Activated naive CD8-positive, alpha-beta T cell (primary cell): ENCODE data around the gene LRP10.

Experiments
- H3K27ac Mint-ChIP-seq: one replicate; pipeline ENCODE4 v1.8.0; 2021; ENCODE audit warnings: mixed read lengths
- H3K27me3 Mint-ChIP-seq: one replicate; pipeline ENCODE4 v1.8.0; 2021; ENCODE audit warnings: mixed read lengths
- H3K36me3 Mint-ChIP-seq: one replicate; pipeline ENCODE4 v1.8.0; 2021; ENCODE audit warnings: mixed read lengths
- H3K4me1 Mint-ChIP-seq: one replicate; pipeline ENCODE4 v1.8.0; 2021; ENCODE audit warnings: low read depth, mixed read lengths
- H3K4me3 Mint-ChIP-seq: one replicate; pipeline ENCODE4 v1.8.0; 2021; ENCODE audit warnings: mild to moderate bottlenecking, mixed read lengths
- H3K9me3 Mint-ChIP-seq: one replicate; pipeline ENCODE4 v1.8.0; 2021; ENCODE audit warnings: low read depth, mixed read lengths

Gene LRP10

DNA sequence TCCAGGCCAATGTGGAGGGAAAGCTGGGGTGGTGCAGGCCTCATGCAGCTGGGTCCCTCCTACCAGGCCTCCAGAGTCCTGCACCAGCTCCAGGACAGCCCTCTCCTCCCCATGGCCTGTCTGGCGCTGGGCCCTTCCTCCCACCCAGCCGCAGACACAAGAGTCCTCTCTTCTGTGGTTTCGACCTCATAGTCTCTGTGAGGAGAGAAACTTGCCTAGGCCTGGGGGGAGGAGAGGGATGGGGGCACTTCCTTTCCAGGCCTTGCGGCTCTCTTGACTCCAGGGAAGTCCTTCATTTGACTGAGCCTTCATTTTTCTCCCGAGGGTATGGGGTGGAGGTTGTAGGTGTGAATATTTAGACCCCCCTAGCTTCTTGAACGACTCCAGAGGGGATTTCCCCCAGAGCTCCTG is 32.9 kb upstream of the LRP10 start:
- Mint-ChIP-seq H3K9me3 (no peaks in the 10 kb centered on the region), H3K27ac (no peak overlapping the region), H3K4me3 (peak overlapping the region; percentile 20), H3K27me3 (peaks cover 2% of the 10 kb centered on the region), H3K4me1 (peaks cover 15% of the 10 kb centered on the region), H3K36me3 (no peaks in the 10 kb centered on the region)

DNA sequence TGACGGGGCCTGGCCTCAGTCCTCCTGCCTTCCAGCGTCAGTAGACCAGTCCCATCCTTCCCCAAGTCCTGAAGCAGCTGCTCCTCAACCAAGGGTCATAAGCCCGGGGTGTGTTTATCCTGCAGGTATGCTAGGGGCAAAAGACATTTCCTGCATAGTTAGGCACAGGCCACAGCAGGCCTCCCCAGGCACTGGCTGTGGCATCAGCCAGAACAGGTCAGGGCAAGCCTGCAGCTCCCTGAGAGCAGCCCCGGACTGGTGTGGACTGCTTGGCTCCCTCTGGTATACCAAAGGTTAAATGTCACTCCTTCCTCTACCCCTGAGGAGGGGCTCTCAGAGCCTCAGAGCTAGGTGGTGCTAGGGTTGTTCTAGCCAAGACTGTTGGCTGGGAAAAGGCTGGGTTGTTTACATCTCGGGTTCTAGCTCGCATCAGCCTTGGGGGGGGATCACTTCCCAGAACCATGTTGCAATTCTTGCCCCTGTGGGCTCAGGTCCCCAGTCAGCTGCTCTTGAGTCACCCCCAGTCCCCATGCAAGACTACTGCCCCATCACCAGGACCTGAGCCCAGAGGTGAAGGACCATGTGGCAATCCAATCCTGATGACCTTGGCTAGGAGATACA is 32.3 kb upstream of the LRP10 start:
- Mint-ChIP-seq H3K27ac (peak overlapping the region; percentile 46), H3K4me3 (peak overlapping the region; percentile 51), H3K36me3 (no peaks in the 10 kb centered on the region), H3K27me3 (peaks cover 2% of the 10 kb centered on the region), H3K4me1 (peaks cover 15% of the 10 kb centered on the region), H3K9me3 (no peaks in the 10 kb centered on the region)

DNA sequence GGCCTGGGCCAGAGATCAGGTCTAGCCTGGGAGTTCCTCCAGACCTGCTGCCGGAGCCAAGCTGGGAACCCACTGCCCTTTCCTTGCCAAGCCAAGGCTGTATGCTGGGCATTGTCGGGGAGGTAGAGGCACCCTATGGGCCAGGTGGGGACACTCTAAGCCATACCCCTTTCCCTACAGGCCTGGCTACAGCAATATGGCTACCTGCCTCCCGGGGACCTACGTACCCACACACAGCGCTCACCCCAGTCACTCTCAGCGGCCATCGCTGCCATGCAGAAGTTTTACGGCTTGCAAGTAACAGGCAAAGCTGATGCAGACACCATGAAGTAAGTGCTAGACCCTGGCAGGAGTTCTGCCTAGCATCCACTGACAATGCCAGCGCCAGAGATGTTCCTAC is 30.2 kb upstream of the LRP10 start:
- peaks cover 14% of the 10 kb centered on the region for H3K4me1 Mint-ChIP-seq
- H3K36me3 Mint-ChIP-seq: no peaks in the 10 kb centered on the region
- no peak overlapping the region for H3K27ac Mint-ChIP-seq
- no peak overlapping the region for H3K4me3 Mint-ChIP-seq
- H3K27me3 Mint-ChIP-seq: peaks cover 2% of the 10 kb centered on the region
- no peaks in the 10 kb centered on the region for H3K9me3 Mint-ChIP-seq

DNA sequence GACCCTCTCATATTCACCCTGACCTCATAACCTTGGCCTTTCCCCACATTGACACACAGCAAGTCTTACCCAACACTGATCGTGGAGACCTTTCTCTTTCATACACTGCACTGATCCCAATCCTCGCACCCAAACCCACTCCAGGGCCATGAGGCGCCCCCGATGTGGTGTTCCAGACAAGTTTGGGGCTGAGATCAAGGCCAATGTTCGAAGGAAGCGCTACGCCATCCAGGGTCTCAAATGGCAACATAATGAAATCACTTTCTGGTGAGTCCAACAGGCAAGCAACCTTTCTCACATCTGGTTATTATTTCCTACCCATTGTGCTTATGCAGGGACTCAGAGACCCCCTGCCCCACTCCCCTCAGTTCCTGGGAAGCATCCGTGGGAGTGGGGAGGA is 29.8 kb upstream of the LRP10 start:
- Mint-ChIP-seq H3K4me3 (no peak overlapping the region), H3K36me3 (no peaks in the 10 kb centered on the region), H3K9me3 (no peaks in the 10 kb centered on the region), H3K4me1 (peaks cover 13% of the 10 kb centered on the region), H3K27ac (no peak overlapping the region), H3K27me3 (peaks cover 2% of the 10 kb centered on the region)

DNA sequence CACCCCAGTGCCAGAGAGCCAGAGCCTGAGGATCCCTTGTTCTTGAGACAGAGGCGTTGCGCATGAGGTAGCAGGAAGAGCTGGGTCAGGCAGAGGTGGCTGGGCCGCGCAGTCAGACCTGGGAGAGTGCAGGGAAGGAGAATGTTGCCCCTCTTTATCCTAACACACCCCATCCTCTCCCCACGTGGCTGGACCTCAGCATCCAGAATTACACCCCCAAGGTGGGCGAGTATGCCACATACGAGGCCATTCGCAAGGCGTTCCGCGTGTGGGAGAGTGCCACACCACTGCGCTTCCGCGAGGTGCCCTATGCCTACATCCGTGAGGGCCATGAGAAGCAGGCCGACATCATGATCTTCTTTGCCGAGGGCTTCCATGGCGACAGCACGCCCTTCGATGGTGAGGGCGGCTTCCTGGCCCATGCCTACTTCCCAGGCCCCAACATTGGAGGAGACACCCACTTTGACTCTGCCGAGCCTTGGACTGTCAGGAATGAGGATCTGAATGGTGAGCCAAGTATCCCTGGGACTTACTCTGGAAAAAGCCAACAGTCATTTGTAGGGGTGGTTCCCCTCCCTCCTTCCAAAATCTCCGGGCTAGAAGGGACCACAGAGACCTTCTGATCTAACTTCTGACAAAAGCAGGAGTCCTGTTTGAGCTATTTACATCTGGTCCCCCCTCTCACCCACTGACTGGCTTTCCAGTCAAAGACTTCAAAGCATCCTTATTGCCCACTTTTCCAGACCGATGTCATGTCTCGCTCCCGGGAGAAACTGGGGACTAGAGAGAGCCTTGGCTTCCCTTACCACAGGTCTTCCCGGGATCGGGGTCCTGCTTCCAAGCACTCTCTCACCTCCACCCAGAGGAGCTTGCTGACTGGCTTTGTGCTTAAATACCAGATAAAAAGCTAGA is 29.1 kb upstream of the LRP10 start:
- Mint-ChIP-seq H3K27me3 (peaks cover 2% of the 10 kb centered on the region), H3K36me3 (no peaks in the 10 kb centered on the region), H3K9me3 (no peaks in the 10 kb centered on the region), H3K27ac (no peak overlapping the region), H3K4me1 (peaks cover 8% of the 10 kb centered on the region), H3K4me3 (no peak overlapping the region)

DNA sequence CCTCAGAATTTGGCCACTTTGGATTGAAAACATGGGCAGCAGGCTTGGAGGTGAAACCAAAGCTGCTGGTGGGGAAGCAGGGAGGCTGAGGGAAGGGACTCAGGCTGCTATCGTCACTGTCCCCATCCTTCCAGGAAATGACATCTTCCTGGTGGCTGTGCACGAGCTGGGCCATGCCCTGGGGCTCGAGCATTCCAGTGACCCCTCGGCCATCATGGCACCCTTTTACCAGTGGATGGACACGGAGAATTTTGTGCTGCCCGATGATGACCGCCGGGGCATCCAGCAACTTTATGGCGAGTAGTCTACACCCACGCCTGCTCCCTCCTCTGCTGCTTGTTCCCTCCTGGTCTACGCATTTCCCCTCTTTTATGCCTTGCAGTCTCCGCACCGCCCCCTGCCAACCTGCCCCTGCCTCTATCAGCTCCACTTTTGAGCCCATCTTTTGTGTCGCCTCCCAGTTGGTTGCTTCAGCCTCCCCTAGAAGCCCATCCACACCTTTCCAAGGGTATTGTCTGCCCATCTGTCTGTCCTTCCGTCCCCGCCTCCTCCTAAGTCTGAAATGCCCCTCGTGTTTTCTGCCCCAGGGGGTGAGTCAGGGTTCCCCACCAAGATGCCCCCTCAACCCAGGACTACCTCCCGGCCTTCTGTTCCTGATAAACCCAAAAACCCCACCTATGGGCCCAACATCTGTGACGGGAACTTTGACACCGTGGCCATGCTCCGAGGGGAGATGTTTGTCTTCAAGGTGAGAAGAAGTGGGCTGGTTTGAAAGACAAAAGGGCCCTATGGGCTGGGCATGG is 28.2 kb upstream of the LRP10 start:
- peaks cover 3% of the 10 kb centered on the region for H3K4me1 Mint-ChIP-seq
- H3K36me3 Mint-ChIP-seq: no peaks in the 10 kb centered on the region
- H3K27ac Mint-ChIP-seq: no peak overlapping the region
- H3K9me3 Mint-ChIP-seq: no peaks in the 10 kb centered on the region
- H3K4me3 Mint-ChIP-seq: no peak overlapping the region
- peaks cover 4% of the 10 kb centered on the region for H3K27me3 Mint-ChIP-seq

DNA sequence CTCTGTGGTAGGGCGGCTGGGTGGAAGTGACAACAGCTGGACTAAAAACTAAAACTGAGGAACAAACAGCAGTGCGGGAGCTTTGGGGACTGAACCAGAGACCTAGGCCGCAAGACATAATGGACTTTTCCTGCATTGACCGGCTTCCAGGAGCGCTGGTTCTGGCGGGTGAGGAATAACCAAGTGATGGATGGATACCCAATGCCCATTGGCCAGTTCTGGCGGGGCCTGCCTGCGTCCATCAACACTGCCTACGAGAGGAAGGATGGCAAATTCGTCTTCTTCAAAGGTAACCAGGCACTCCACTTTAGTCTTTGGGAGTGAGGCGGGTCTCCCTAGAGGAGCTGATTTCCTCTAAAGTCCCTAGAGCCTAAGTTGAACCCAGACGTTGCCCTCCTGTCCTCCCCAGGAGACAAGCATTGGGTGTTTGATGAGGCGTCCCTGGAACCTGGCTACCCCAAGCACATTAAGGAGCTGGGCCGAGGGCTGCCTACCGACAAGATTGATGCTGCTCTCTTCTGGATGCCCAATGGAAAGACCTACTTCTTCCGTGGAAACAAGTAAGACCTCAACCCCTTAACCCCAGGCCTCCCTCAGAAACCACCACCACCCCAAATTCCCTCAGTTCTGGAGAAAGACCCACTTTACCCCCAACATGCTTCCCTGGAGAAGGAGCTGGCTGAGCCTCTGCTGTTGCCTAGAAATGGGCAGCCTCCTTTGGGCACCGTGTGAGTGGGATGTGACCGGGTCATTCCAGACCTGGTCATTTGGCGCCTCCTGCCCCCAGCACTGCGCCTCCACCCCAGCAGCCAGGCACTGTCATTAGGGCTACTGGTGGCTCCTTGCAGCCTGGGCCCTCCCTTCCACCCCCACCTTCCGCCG is 27.1 kb upstream of the LRP10 start:
- peaks cover 3% of the 10 kb centered on the region for H3K27me3 Mint-ChIP-seq
- no peaks in the 10 kb centered on the region for H3K36me3 Mint-ChIP-seq
- H3K4me1 Mint-ChIP-seq: no peaks in the 10 kb centered on the region
- no peaks in the 10 kb centered on the region for H3K9me3 Mint-ChIP-seq
- H3K27ac Mint-ChIP-seq: no peak overlapping the region
- H3K4me3 Mint-ChIP-seq: no peak overlapping the region

DNA sequence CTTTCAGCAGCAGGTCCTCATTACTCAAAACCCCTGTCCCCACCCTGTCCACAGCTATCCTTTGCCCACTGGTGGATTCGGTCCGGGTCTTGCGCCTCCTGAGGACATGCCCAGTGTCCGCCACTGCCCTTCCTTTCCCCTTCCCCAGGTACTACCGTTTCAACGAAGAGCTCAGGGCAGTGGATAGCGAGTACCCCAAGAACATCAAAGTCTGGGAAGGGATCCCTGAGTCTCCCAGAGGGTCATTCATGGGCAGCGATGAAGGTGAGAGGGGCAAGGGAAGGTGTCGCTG is 26.5 kb upstream of the LRP10 start:
- H3K4me3 Mint-ChIP-seq: no peak overlapping the region
- no peaks in the 10 kb centered on the region for H3K36me3 Mint-ChIP-seq
- no peaks in the 10 kb centered on the region for H3K9me3 Mint-ChIP-seq
- H3K27me3 Mint-ChIP-seq: peaks cover 3% of the 10 kb centered on the region
- no peak overlapping the region for H3K27ac Mint-ChIP-seq
- H3K4me1 Mint-ChIP-seq: no peaks in the 10 kb centered on the region

DNA sequence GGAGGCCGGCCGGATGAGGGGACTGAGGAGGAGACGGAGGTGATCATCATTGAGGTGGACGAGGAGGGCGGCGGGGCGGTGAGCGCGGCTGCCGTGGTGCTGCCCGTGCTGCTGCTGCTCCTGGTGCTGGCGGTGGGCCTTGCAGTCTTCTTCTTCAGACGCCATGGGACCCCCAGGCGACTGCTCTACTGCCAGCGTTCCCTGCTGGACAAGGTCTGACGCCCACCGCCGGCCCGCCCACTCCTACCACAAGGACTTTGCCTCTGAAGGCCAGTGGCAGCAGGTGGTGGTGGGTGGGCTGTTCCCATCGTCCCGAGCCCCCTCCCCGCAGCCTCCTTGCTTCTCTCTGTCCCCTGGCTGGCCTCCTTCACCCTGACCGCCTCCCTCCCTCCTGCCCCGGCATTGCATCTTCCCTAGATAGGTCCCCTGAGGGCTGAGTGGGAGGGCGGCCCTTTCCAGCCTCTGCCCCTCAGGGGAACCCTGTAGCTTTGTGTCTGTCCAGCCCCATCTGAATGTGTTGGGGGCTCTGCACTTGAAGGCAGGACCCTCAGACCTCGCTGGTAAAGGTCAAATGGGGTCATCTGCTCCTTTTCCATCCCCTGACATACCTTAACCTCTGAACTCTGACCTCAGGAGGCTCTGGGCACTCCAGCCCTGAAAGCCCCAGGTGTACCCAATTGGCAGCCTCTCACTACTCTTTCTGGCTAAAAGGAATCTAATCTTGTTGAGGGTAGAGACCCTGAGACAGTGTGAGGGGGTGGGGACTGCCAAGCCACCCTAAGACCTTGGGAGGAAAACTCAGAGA is 25.5 kb upstream of the LRP10 start:
- Mint-ChIP-seq H3K4me3 (no peak overlapping the region), H3K4me1 (no peaks in the 10 kb centered on the region), H3K27me3 (peaks cover 3% of the 10 kb centered on the region)

DNA sequence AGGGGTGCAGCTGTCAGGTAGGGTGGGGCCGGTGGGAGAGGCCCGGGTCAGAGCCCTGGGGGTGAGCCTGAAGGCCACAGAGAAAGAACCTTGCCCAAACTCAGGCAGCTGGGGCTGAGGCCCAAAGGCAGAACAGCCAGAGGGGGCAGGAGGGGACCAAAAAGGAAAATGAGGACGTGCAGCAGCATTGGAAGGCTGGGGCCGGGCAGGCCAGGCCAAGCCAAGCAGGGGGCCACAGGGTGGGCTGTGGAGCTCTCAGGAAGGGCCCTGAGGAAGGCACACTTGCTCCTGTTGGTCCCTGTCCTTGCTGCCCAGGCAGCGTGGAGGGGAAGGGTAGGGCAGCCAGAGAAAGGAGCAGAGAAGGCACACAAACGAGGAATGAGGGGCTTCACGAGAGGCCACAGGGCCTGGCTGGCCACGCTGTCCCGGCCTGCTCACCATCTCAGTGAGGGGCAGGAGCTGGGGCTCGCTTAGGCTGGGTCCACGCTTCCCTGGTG is 24.7 kb upstream of the LRP10 start:
- peaks cover 3% of the 10 kb centered on the region for H3K27me3 Mint-ChIP-seq
- no peaks in the 10 kb centered on the region for H3K4me1 Mint-ChIP-seq

More for the DNA sequence above, 25.5 kb upstream of the LRP10 start:
- Mint-ChIP-seq H3K27ac (no peak overlapping the region), H3K36me3 (no peaks in the 10 kb centered on the region), H3K9me3 (no peaks in the 10 kb centered on the region)

DNA sequence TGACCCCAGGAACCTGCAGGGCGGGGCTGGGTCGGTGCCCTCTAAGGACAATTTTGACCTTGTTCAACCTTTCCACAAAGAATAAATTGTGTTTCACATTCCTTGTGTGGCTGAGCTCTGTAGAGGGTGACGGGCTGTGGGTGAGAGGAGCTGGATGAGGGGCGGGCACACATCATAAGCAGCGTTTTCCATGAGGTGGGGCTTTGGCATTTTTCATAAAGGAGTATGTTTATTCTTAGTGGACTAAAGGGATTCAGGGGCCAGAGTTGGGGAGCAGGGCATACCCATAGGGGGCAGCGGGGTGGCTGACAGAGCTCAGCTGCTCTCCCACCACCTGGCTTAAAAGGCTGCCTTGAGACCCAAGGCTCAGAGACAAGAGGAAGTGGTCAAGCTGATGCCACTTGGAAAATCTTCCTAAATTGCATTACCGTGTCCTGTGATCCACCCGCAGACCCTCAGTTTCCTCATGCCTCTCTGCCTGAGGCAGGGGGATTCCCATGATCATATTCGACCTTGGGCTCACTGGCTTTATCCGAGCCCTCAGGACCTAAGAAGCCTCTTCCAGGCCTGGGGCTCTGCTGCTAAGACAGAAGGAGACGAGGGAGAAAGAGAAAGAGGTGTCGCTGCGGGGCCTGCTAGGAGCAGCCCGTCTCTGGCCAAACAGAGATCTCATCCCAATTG is 23.7 kb upstream of the LRP10 start:
- H3K9me3 Mint-ChIP-seq: no peaks in the 10 kb centered on the region
- no peak overlapping the region for H3K4me3 Mint-ChIP-seq
- H3K27me3 Mint-ChIP-seq: peaks cover 3% of the 10 kb centered on the region
- H3K4me1 Mint-ChIP-seq: peaks cover 1% of the 10 kb centered on the region
- H3K36me3 Mint-ChIP-seq: no peaks in the 10 kb centered on the region
- H3K27ac Mint-ChIP-seq: no peak overlapping the region

More for the DNA sequence above, 24.7 kb upstream of the LRP10 start:
- no peaks in the 10 kb centered on the region for H3K9me3 Mint-ChIP-seq
- H3K4me3 Mint-ChIP-seq: no peak overlapping the region
- no peak overlapping the region for H3K27ac Mint-ChIP-seq
- no peaks in the 10 kb centered on the region for H3K36me3 Mint-ChIP-seq

DNA sequence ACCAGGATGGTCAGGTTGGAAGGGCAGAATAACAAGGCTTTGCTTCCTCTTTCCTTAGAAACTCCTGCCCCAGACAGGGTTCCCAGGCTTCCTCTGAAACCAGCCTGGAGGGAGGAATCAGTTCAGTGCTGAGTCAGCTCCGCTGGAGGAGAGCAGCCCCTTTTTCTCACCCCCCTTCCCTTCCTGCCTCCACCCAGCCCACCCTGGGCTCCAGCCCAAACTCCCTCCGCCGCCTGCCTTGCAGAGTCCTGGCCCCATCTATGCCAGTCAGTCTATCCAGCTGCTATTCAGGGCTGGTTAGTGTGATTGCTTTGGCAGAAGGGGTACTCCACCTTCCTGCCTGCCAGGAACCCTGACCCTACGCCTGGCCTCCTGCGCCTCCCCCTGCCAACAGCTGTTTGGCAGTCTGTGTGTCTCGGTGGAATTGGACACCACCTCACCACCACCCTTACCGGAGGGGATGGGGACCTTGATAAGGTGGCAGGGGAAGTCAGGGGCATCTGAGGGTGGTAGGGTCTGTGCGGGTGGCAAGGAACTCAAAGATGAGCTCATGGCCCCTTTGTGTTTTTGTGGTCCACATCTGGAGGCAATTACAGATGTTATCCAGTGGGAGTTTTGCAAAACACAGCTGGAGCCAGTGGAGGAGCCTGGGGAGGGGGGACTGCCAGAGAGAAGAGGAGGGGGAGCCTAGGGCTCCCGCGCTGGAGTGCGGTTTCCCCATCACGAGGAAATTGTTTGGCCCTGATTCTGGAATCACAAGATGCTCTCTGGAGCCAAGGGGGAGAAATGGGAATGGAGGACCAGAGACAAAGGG is 23.0 kb upstream of the LRP10 start:
- Mint-ChIP-seq H3K36me3 (no peaks in the 10 kb centered on the region), H3K27ac (no peak overlapping the region), H3K4me3 (no peak overlapping the region), H3K27me3 (peaks cover 3% of the 10 kb centered on the region), H3K9me3 (no peaks in the 10 kb centered on the region), H3K4me1 (peaks cover 3% of the 10 kb centered on the region)
